Measurements from ENCODE around the gene CASZ1.

CASZ1 gene

GRCh38 chr1:10796029-10796944 lies at the start of gene CASZ1:
CASZ1 (minus strand) TSS chr1:10796646; CDS start chr1:10693889, 102,757 bp downstream.
- DNase-seq (ENCODE audit: low read depth): no peak

- DNase-seq (ENCODE audit: low read depth): no peak
Measured at GRCh38 chr1:10843697-10844096, 47.3 kb upstream of the CASZ1 start.

GRCh38 chr1:10841118-10841517 lies 44.7 kb upstream of the CASZ1 start:
- no peak for DNase-seq (ENCODE audit: low read depth)

- DNase-seq (ENCODE audit: low read depth): no peak
Measured at GRCh38 chr1:10839188-10839770, 42.8 kb upstream of the CASZ1 start.

- no peak for DNase-seq (ENCODE audit: low read depth)
Measured at GRCh38 chr1:10838541-10838940, 42.1 kb upstream of the CASZ1 start.

- no peak for DNase-seq (ENCODE audit: low read depth)
Measured at GRCh38 chr1:10836726-10837125, 40.3 kb upstream of the CASZ1 start.

- no peak for DNase-seq (ENCODE audit: low read depth)
Measured at GRCh38 chr1:10835822-10836421, 39.5 kb upstream of the CASZ1 start.

- no peak for DNase-seq (ENCODE audit: low read depth)
Measured at GRCh38 chr1:10835421-10835820, 39.0 kb upstream of the CASZ1 start.

- no peak for DNase-seq (ENCODE audit: low read depth)
Measured at GRCh38 chr1:10834770-10835412, 38.4 kb upstream of the CASZ1 start.

GRCh38 chr1:10833630-10834557 lies 37.4 kb upstream of the CASZ1 start:
- no peak for DNase-seq (ENCODE audit: low read depth)

- DNase-seq (ENCODE audit: low read depth): no peak
Measured at GRCh38 chr1:10832703-10833102, 36.3 kb upstream of the CASZ1 start.

GRCh38 chr1:10830961-10831668 lies 34.7 kb upstream of the CASZ1 start:
- no peak for DNase-seq (ENCODE audit: low read depth)

GRCh38 chr1:10829965-10830515 lies 33.6 kb upstream of the CASZ1 start:
- no peak for DNase-seq (ENCODE audit: low read depth)

GRCh38 chr1:10829067-10829818 lies 32.8 kb upstream of the CASZ1 start:
- no peak for DNase-seq (ENCODE audit: low read depth)

- no peak for DNase-seq (ENCODE audit: low read depth)
Measured at GRCh38 chr1:10827377-10828333, 31.2 kb upstream of the CASZ1 start.

GRCh38 chr1:10825592-10825991 lies 29.1 kb upstream of the CASZ1 start:
- no peak for DNase-seq (ENCODE audit: low read depth)

GRCh38 chr1:10824821-10825540 lies 28.5 kb upstream of the CASZ1 start:
- no peak for DNase-seq (ENCODE audit: low read depth)

GRCh38 chr1:10823000-10823401 lies 26.6 kb upstream of the CASZ1 start:
- DNase-seq (ENCODE audit: low read depth): no peak
